DND-41 (cell line): ENCODE measurements around the gene KCNG4.

ENCODE experiments used
- EZH2 ChIP-seq: IDR thresholded peaks from 3 replicates; pipeline ENCODE4 v1.6.1; 2012; ENCODE audit warnings: borderline replicate concordance, low read depth, mild to moderate bottlenecking, moderate library complexity, low read length, inconsistent platforms; ENCODE audit not compliant: severe bottlenecking
- TF ChIP-seq, protein P1 (sequence below): IDR thresholded peaks from 2 replicates; pipeline ENCODE4 v1.5.1; 2012; ENCODE audit warnings: borderline replicate concordance, low read length, moderate library complexity, mild to moderate bottlenecking; ENCODE audit not compliant: poor library complexity, severe bottlenecking; ENCODE audit errors: extremely low read depth

DNA sequence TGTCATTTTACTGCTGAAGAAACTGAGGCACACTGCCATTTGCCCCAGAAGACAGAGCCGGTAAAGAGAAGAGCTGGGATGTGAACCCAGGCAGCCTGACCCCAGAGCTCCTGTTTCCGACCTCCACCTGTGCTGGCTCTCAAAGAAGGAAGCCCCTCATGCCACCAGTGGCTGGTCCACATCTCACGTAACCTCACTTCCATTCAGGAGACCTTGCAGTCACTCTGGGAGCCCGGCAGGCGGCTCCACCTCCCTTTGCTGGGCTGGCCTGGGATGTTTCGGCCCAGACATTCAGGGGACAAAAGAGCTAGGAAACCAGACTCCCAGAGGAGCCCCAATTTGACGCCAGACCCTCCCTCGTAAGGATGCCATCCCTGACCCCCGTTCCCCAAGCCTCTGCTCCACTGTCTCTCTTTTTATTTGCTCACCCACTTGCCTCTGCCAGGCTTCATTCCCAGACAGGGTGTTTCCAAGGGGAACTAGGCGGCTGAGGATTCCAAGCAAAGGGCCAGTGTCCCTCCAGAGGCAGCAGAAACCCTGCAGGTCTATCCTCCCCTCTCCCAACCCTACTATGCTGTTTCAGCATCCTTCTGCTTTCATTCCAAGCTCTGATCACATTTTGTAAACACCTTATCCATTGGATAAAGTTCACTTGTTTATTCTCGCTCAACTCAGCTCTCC lies 55.8 kb downstream of the KCNG4 start:
- TF ChIP-seq, protein P1, sequence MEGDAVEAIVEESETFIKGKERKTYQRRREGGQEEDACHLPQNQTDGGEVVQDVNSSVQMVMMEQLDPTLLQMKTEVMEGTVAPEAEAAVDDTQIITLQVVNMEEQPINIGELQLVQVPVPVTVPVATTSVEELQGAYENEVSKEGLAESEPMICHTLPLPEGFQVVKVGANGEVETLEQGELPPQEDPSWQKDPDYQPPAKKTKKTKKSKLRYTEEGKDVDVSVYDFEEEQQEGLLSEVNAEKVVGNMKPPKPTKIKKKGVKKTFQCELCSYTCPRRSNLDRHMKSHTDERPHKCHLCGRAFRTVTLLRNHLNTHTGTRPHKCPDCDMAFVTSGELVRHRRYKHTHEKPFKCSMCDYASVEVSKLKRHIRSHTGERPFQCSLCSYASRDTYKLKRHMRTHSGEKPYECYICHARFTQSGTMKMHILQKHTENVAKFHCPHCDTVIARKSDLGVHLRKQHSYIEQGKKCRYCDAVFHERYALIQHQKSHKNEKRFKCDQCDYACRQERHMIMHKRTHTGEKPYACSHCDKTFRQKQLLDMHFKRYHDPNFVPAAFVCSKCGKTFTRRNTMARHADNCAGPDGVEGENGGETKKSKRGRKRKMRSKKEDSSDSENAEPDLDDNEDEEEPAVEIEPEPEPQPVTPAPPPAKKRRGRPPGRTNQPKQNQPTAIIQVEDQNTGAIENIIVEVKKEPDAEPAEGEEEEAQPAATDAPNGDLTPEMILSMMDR, result no peak
- no peak for TF ChIP-seq EZH2
